HepG2 (cell line): ENCODE measurements around the gene WNT1. TPM values are rescaled to one million over a fixed set of nuclear protein-coding genes. Genes with fewer than 3 reads are reported as not detected.

ENCODE experiments used
- ATAC-seq: fragments of 200-7000 bp; cut with Tn5 transposase; 3 replicates; pipeline ENCODE4 v1.9.1; 2020; ENCODE audit warnings: mild to moderate bottlenecking, moderate library complexity
- BruUV-seq: library from RNA; stranded (reverse); fragments of 400-500 nt; replicated peaks from 2 replicates; lab custom pipeline; 2021; lab: Mats Ljungman, UMichigan
- CTCF ChIA-PET: fragments of 300-600 bp; formaldehyde crosslinking; extraction: SDS; loops from one replicate; lab custom pipeline; 2021; ENCODE audit warnings: low total read pairs, inconsistent platforms, low intra/inter-chr PET ratio; lab: Yijun Ruan, JAX
- POLR2A ChIA-PET: fragments of 350-600 bp; sonication (Branson Sonifier 250); formaldehyde crosslinking; loops from one replicate; lab custom pipeline; 2020; ENCODE audit warnings: antibody characterized with exemption, inconsistent platforms; lab: Yijun Ruan, JAX
- DNase-seq: peaks from one replicate; pipeline ENCODE4 v3.0.0-alpha.2; 2015; ENCODE audit warnings: low spot score
- FAIRE-seq: peaks from 3 replicates; lab custom pipeline; 2011; peaks lifted over from hg19 to GRCh38; lab: Jason Lieb, UNC
- H2AFZ ChIP-seq: one replicate; pipeline ENCODE4 v1.6.1; 2011; ENCODE audit warnings: low read length, inconsistent platforms
- H3K27ac ChIP-seq: fragments of 300-600 bp; 3 replicates; pipeline ENCODE4 v1.8.0; 2011; ENCODE audit warnings: mixed run types, mild to moderate bottlenecking, mixed read lengths, low read length, inconsistent platforms; ENCODE audit not compliant: insufficient read depth; ENCODE audit errors: extremely low read length
- H3K27me3 ChIP-seq, 2 experiments: fragments of 200-600 bp in 1 of 2; 2 replicates in 1 of 2; 3 replicates in 1 of 2; pipeline versions ENCODE4 v1.6.0 to v1.8.0; 2011; ENCODE audit warnings: low read length in 2 of 2, mild to moderate bottlenecking in 2 of 2, moderate library complexity in 2 of 2, inconsistent platforms in 1 of 2; ENCODE audit not compliant: insufficient read depth in 2 of 2, control insufficient read depth in 1 of 2
- H3K36me3 ChIP-seq, 2 experiments: fragments of 200-600 bp in 1 of 2; replicated peaks in 1 of 2; 2 replicates in 1 of 2; 3 replicates in 1 of 2; pipeline versions ENCODE4 v1.5.1 to v1.8.0; 2011; ENCODE audit warnings: low read length in 2 of 2, inconsistent platforms in 1 of 2; ENCODE audit not compliant: insufficient read depth in 2 of 2, control insufficient read depth in 1 of 2
- H3K4me1 ChIP-seq: 2 replicates; pipeline ENCODE4 v1.5.1; 2012; ENCODE audit warnings: low read length, inconsistent platforms; ENCODE audit not compliant: insufficient read depth
- H3K4me2 ChIP-seq: 2 replicates; pipeline ENCODE4 v1.6.0; 2011; ENCODE audit warnings: low read depth, low read length, inconsistent platforms
- H3K4me3 ChIP-seq, 3 experiments: fragments of 200-600 bp in 1 of 3; sonication (generic), shearing (Covaris generic) in 1 of 3; replicated peaks in 1 of 3; 2 replicates each; pipeline ENCODE4 v1.5.1; 2011 to 2016; ENCODE audit warnings: low read length in 3 of 3, inconsistent platforms in 2 of 3, low read depth in 2 of 3, mild to moderate bottlenecking in 2 of 3, control low read depth in 1 of 3, mixed read lengths in 1 of 3; ENCODE audit not compliant: insufficient read depth in 1 of 3
- H3K79me2 ChIP-seq: one replicate; pipeline ENCODE4 v1.6.1; 2011; ENCODE audit warnings: low read length, inconsistent platforms; ENCODE audit not compliant: insufficient read depth
- H3K9ac ChIP-seq: 2 replicates; pipeline ENCODE4 v1.6.0; 2011; ENCODE audit warnings: mild to moderate bottlenecking, low read depth, low read length, inconsistent platforms; ENCODE audit not compliant: insufficient read depth
- H3K9me3 ChIP-seq: 2 replicates; pipeline ENCODE4 v1.5.1; 2012; ENCODE audit warnings: mild to moderate bottlenecking, low read length
- H4K20me1 ChIP-seq: 2 replicates; pipeline ENCODE4 v1.6.0; 2011; ENCODE audit warnings: inconsistent platforms, mild to moderate bottlenecking, low read length, moderate library complexity; ENCODE audit not compliant: insufficient read depth
- AHR ChIP-seq: IDR thresholded peaks from 2 replicates; pipeline ENCODE4 v1.6.1; 2018; ENCODE audit warnings: missing genetic modification reagents, missing compliant biosample characterization
- HOMEZ ChIP-seq: IDR thresholded peaks from 2 replicates; pipeline ENCODE4 v1.6.1; 2016; ENCODE audit warnings: low read depth
- NBN ChIP-seq: fragments of 450-650 bp; conservative IDR thresholded peaks from 2 replicates; pipeline ENCODE4 v1.6.1; 2017
- NPAS2 ChIP-seq: sonication (generic); formaldehyde crosslinking; IDR thresholded peaks from 2 replicates; pipeline ENCODE4 v1.8.0; 2022; ENCODE audit warnings: mild to moderate bottlenecking, missing genetic modification reagents, borderline replicate concordance
- SMYD3 ChIP-seq: sonication (generic); formaldehyde crosslinking; IDR thresholded peaks from 2 replicates; pipeline ENCODE4 v1.8.1; 2023; ENCODE audit warnings: mild to moderate bottlenecking, missing genetic modification reagents
- THRA ChIP-seq: sonication (generic); formaldehyde crosslinking; IDR thresholded peaks from 2 replicates; pipeline ENCODE4 v1.4.0; 2020; ENCODE audit warnings: missing genetic modification reagents, borderline replicate concordance
- ZNF552 ChIP-seq: sonication (generic); formaldehyde crosslinking; IDR thresholded peaks from 2 replicates; pipeline ENCODE4 v1.9.0; 2022; ENCODE audit warnings: missing genetic modification reagents, mild to moderate bottlenecking, borderline replicate concordance
- ZNF710 ChIP-seq: sonication (generic); formaldehyde crosslinking; IDR thresholded peaks from 2 replicates; pipeline ENCODE4 v1.5.0; 2020; ENCODE audit warnings: mild to moderate bottlenecking, missing genetic modification reagents, borderline replicate concordance
- ZNF772 ChIP-seq: sonication (generic); formaldehyde crosslinking; IDR thresholded peaks from 2 replicates; pipeline ENCODE4 v1.5.0; 2020; ENCODE audit warnings: mild to moderate bottlenecking, missing genetic modification reagents
- WGBS: methylation state at CpG from one replicate; pipeline ENCODE4 v1.1.6; 2017; ENCODE audit warnings: low lambda C conversion rate; 5-methylcytosine and 5-hydroxymethylcytosine counted together
- in situ Hi-C: cut with HindIII; loops from 2 replicates; pipeline ENCODE4 v1.10.0; 2017; ENCODE audit warnings: low pct_unique_long_range_greater_than_20kb; ENCODE audit not compliant: extremely low pct_ligation_motif_present
- intact Hi-C: fragments of 100-400 bp; cut with micrococcal nuclease; formaldehyde crosslinking; loops from one replicate; pipeline ENCODE4 v1.10.0; 2022; ENCODE audit not compliant: unreplicated experiment
- polyA plus RNA-seq, 8 experiments: library from polyadenylated mRNA; depleted of rRNA in 3 of 8; stranded (reverse) in 7 of 8; unstranded in 1 of 8; fragments of >200 nt; fragmentation: Illumina TruSeq in 4 of 8; extraction: Trizol in 4 of 8; gene quantifications; 2 replicates each; pipeline versions ENCODE4 v1.2.1 to v1.2.3, GENCODE V29; 2011 to 2016; ENCODE audit warnings: low read depth in 4 of 8, missing spikeins in 1 of 8, mixed read lengths in 1 of 8; ENCODE audit not compliant: insufficient read depth in 1 of 8
- total RNA-seq, 5 experiments: library from RNA; depleted of rRNA; stranded (reverse); fragments of >200 nt; fragmentation: Illumina TruSeq; extraction: Trizol; gene quantifications; 2 replicates each; pipeline ENCODE4 v1.2.3, GENCODE V29; 2016; ENCODE audit warnings: low read depth in 1 of 5

Gene WNT1
- total and polyA plus RNA-seq, 2 of the 13 experiments (the other 11 are each of a cell fraction or from before 2014, with no cell fraction given): not detected

GRCh38 chr12:49015196-49015595 lies 37.1 kb downstream of the WNT1 start:
- ChIA-PET CTCF (interaction anchor here (2.4 kb wide), 1 partner anchor 18 kb away, joined by 6 read pairs; no protein-coding TSS in a partner anchor), POLR2A (no interaction called here)
- H3K9ac ChIP-seq: no peak overlapping the region
- TF ChIP-seq ZNF710 (CRISPR knock-in tag): no peak
- TF ChIP-seq SMYD3: no peak
- TF ChIP-seq NPAS2 (CRISPR knock-in tag): no peak
- TF ChIP-seq HOMEZ (CRISPR knock-in tag): no peak
- no peak for TF ChIP-seq NBN
- TF ChIP-seq AHR (CRISPR knock-in tag): no peak
- no peak for TF ChIP-seq ZNF772 (CRISPR knock-in tag)
- TF ChIP-seq ZNF552 (CRISPR knock-in tag): no peak
- TF ChIP-seq THRA: no peak
- H3K79me2 ChIP-seq: peaks cover 6% of the 10 kb centered on the region
- no peak for FAIRE-seq
- no peaks in the 10 kb centered on the region for H3K9me3 ChIP-seq
- no peak for ATAC-seq
- DNase-seq: no peak
- no peaks in the 10 kb centered on the region for H3K27me3 ChIP-seq
- 100% methylated on average over 1 of the region's 1 CpG for WGBS
- BruUV-seq: no TSS peak
- intact Hi-C loops: loop anchor here (5.0 kb wide), 1 partner anchor 117 kb away; the partner anchor contains the start of gene TUBA1B
- no peak overlapping the region for H2AFZ ChIP-seq
- no peak overlapping the region for H3K27ac ChIP-seq
- in situ Hi-C loops: no loop called here
- peaks cover 0 to 7% of the 10 kb centered on the region in 2 experiments; a peak in 4 of 5 replicates for H3K36me3 ChIP-seq
- H3K4me3 ChIP-seq: no peak overlapping the region
- no peaks in the 10 kb centered on the region for H4K20me1 ChIP-seq
- H3K4me1 ChIP-seq: peaks cover 28% of the 10 kb centered on the region
- H3K4me2 ChIP-seq: no peak overlapping the region
